GM19372 (cell line): ENCODE measurements around the gene BRI3BP.
"Not testable (repeated sequence)": the region's sequence is repeated elsewhere in the genome, so short reads cannot be mapped to it uniquely, and the experiment has no call there.

Experiments
- ATAC-seq: cut with Tn5 transposase; IDR thresholded peaks from one replicate; pipeline ENCODE4 v1.9.1; 2021; ENCODE audit warnings: mild to moderate bottlenecking, low read depth, moderate library complexity; ENCODE audit not compliant: unreplicated experiment

BRI3BP gene

DNA sequence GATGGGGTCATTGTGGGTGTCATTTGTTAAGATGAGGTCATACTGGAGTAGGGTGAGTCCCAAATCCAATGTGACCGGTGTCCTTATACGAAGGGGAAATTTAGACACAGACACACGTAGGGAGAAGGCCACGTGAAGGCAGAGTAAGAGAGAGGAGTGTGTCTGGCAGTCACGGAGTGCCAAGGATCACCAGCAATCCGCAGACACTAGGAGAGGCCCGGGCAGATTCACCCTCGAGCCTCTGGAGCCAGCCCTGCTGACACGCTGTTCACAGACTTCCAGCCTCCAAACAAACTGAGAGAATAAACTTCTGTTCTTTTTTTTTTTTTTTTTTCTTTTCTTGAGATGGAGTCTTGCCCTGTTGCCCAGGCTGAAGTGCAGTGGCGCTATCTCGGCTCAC, 24.9 kb downstream of the BRI3BP start:
- no peak for ATAC-seq

DNA sequence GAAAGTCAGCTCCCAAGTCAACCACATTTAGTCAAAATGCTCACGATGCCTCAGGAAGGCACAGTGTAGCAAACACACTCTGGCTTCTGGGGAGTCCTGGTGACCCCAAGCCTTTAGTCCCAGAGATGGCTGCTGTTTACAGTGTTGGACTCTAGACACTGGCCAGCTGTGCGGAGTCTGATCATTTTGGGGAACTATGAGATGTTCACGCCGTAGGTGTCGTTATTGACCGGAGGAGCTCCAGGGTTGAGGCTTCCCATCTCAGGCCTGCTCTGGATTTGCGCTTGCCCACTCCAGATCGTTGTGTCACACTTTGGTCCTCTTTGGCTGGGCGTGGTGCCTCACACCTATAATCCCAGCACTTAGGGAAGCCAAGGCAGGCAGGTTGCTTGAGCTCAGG, 27.7 kb downstream of the BRI3BP start:
- ATAC-seq: no peak

DNA sequence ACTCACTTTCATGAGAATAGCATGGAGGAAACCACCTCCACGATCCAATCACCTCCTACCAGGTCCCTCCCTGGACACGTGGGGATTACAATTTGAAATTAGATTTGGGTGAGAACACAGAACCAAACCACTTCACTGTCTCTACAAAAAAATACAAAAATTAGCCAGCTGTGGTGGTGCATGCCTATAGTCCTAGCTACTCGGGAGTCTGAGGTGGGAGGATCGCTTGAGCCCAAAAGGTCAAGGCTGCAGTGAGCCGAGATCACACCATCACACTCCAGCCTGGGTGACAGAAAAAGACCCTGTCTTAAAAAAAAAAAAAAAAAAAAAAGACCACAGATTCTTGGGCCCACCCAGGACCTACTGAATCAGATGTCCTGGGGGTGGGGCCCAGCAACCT, 28.3 kb downstream of the BRI3BP start:
- no peak for ATAC-seq

- ATAC-seq: no peak
These were observed 29.6 kb downstream of the BRI3BP start for GRCh38 chr12:125023065-125023464.

- ATAC-seq: no peak
These were observed 31.6 kb downstream of the BRI3BP start for GRCh38 chr12:125024949-125025563.

GRCh38 chr12:125025606-125026235, 32.3 kb downstream of the BRI3BP start:
- no peak for ATAC-seq

DNA sequence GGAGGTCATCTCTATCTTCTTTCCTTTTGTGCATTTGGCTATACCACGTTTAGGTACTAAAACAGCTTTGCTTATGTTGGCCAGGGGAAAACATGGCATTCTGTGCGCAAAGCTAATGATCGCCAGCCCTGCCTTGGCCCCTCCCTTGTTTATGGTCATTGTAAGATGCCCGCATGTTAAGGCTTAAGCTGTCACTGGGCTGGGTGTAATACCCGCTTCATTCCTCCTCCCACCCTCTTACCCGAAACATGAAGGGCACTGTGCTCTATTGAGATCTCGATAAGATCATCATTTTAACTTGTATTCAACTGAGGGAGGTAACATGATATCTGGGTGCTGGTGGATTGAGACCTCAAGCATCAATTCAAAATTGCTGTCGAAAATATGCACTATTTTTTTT, 34.7 kb downstream of the BRI3BP start:
- ATAC-seq: no peak

DNA sequence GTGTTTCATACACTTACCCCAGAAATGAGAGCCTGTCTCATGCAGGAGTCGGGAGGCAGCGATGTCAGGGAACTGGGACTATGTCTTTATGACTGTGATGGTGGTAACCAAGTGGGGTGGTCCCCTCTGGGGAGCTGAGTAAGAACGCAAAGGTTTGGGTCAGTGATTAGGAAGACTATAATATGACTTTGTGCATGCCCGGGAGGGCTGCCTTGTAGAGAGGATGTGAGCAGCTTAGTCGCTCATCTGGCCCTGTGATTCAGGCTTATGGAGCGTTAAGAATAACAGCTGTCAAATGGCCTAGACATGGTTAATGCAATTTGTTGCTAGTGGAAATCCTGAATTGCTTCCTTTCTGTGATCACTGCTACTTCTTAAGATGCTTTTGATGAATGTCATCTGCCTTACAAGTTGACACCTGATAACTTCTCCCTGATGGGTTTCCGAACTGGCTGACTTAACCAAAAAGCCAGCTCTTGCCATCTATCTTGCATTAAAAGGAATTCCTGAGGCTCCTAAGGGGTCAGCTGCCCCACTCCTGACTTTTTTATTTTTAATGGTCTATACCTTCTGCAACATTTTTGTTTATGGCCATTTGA, 36.4 kb downstream of the BRI3BP start:
- no peak for ATAC-seq

- ATAC-seq: not testable (repeated sequence)
These were observed 38.0 kb downstream of the BRI3BP start for GRCh38 chr12:125031471-125031870.

- ATAC-seq: no peak
These were observed 39.2 kb downstream of the BRI3BP start for GRCh38 chr12:125032466-125033152.

- no peak for ATAC-seq
These were observed 39.8 kb downstream of the BRI3BP start for GRCh38 chr12:125033288-125033687.

- ATAC-seq: no peak
These were observed 45.7 kb downstream of the BRI3BP start for GRCh38 chr12:125038976-125039625.

GRCh38 chr12:125049093-125049458, 55.6 kb downstream of the BRI3BP start:
- ATAC-seq: no peak

DNA sequence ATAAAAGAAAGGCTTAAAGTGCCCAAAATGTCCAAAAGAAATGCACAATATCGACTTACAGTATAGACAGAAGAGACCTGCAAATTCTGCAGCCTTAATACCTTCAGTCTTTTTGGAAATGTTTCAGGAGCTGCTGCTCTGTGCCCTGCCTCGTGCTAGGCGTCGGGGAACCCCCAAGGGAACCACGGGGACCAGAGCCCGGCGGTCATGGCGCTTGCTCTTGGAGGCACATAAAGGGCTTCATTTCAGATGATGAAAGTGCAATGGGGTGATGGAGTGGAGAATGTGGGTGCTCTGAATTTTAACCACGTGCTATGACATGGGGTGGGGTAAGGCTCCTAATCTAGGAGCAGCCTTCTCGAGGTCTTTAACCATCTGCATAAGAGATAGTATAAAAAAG, 57.0 kb downstream of the BRI3BP start:
- ATAC-seq: no peak

- no peak for ATAC-seq
These were observed 57.4 kb downstream of the BRI3BP start for GRCh38 chr12:125050868-125051267.

GRCh38 chr12:125053821-125054220, 60.4 kb downstream of the BRI3BP start:
- ATAC-seq: no peak

DNA sequence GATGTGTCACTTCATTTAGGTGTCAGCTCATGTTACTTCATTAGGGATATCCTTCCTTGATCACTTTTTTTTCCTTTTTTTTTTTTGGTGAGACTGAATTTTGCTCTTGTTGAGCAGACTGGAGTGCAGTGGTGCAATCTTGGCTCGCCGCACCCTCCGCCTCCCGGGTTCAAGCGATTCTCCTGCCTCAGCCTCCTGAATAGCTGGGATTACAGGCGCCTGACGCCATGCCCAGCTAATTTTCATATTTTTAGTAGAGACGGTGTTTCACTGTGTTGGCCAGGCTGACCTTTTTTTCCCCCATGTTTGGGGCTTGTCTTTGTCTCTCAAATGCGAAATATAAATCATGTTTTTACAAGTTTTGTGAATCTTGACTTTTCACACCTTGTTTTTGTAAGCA, 62.1 kb downstream of the BRI3BP start:
- no peak for ATAC-seq

GRCh38 chr12:125056306-125056705, 62.9 kb downstream of the BRI3BP start:
- no peak for ATAC-seq

DNA sequence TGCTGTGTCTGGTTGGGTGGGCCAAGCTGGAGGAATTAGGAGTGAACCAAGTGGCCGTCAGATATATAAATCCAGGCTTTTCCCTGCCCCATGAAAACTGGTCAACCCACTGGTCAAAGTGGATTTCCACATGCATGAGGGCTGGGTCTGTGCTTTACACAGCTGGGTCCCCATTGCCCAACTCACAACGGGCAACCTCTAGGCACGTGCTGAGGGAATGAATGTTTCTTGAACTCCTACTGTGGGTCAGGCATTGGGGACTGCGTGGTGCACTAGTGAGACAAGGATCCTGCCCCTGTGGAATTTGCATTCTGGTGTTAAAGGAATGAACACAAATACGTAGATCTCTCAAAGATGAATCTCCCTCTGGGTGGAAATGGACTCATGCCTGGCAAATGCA, 64.3 kb downstream of the BRI3BP start:
- ATAC-seq: no peak

DNA sequence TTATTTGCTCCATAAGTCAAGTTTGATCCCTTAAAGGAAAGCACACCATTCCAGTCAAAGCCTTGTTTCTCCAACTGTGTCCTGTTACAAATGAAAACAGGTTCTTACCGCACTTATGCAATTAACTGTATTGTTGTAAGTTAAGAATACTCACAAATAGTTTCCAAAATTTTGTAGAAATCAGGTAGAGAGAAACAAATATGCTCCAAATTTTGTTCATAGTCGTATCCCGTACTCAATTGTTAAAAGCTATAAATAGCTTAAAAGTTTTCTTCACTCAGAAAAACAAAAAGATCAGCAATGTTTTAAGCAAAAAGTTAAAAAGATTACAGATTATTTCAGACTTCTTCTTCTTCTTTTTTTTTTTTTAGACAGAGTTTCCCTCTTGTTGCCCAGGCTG, 67.8 kb downstream of the BRI3BP start:
- ATAC-seq: no peak

GRCh38 chr12:125063522-125063921, 70.1 kb downstream of the BRI3BP start:
- not testable (repeated sequence) for ATAC-seq
